Stimulated activated naive CD8-positive, alpha-beta T cell treated with anti-CD3 and anti-CD28 coated beads, Interleukin-15, amount 100 ng/mL, for 72 hours (primary cell): ENCODE results near the gene DDX55.
"Not testable (repeated sequence)": the region's sequence is repeated elsewhere in the genome, so short reads cannot be mapped to it uniquely, and the experiment has no call there.

ENCODE experiments used
- ATAC-seq: fragments of 150-1000 bp; cut with Tn5 transposase; 2 replicates; pipeline ENCODE4 v1.10.0; 2021; ENCODE audit warnings: mild to moderate bottlenecking, moderate library complexity
- DNase-seq, 2 donors: peaks; one replicate each; pipeline ENCODE4 v3.0.0; 2021 to 2022
- H3K27ac Mint-ChIP-seq, 2 donors: one replicate each; pipeline ENCODE4 v1.8.0; 2022; ENCODE audit warnings: mild to moderate bottlenecking in 2 of 2, mixed read lengths in 2 of 2, moderate library complexity in 2 of 2
- H3K27me3 Mint-ChIP-seq: one replicate; pipeline ENCODE4 v1.8.0; 2022; ENCODE audit warnings: mixed read lengths
- H3K4me1 Mint-ChIP-seq: one replicate; pipeline ENCODE4 v1.8.0; 2022; ENCODE audit warnings: mild to moderate bottlenecking, mixed read lengths
- H3K4me3 Mint-ChIP-seq, 2 donors: one replicate each; pipeline ENCODE4 v1.8.0; 2022; ENCODE audit warnings: mild to moderate bottlenecking in 2 of 2, mixed read lengths in 2 of 2, moderate library complexity in 1 of 2
- H3K9me3 Mint-ChIP-seq, 2 donors: one replicate each; pipeline ENCODE4 v1.8.0; 2022; ENCODE audit warnings: mixed read lengths in 2 of 2

The DDX55 gene

DNA sequence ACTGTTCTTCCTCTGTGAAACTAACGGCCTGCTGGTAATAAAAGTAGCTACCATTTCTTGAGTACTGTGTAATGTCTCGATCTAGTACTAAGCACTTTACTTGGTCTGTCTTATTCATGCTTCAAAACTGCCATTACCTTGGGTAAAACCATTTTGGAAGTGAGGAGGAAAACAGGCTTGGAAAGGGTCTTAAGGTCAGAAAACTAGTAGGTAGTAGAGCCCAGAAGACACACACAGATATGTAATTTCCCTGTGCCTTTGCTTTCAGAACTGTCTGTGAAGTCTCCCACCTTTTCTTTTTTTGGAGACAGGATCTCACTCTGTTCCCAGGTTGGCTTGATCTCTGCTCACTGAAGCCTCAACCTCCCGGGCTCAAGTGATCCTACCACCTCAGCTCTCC is 3.4 kb upstream of the DDX55 start:
- H3K4me3 Mint-ChIP-seq, result no peak overlapping the region
- DNase-seq, result no peak
- no peaks in the 10 kb centered on the region for H3K9me3 Mint-ChIP-seq
- no peaks in the 10 kb centered on the region for H3K27me3 Mint-ChIP-seq
- H3K4me1 Mint-ChIP-seq, result peaks cover 30% of the 10 kb centered on the region
- no peak overlapping the region for H3K27ac Mint-ChIP-seq
- no peak for ATAC-seq

DNA sequence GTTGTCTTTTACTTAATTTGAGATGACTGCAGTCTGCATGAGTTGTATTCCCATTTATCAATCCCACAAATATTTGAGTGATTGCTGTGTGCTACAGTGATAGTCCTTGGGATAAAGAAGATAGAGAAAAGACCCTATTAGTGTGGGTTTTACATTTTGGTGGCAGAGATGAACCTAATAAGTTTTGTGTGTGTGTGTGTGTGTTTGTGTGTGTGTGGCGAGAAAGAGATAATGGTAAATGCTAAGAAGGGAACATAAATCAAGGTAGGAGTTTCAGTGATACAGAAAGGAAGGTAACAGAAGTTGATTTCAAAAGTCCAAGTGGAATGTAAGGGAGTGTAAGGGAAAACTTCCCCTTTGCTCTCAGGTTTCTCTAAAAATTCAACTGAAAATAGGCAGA is 2.6 kb upstream of the DDX55 start:
- Mint-ChIP-seq H3K4me3 (no peak overlapping the region), H3K9me3 (no peaks in the 10 kb centered on the region), H3K27ac (no peak overlapping the region), H3K4me1 (peaks cover 31% of the 10 kb centered on the region), H3K27me3 (no peaks in the 10 kb centered on the region)
- ATAC-seq (no peak), DNase-seq (no peak)

DNA sequence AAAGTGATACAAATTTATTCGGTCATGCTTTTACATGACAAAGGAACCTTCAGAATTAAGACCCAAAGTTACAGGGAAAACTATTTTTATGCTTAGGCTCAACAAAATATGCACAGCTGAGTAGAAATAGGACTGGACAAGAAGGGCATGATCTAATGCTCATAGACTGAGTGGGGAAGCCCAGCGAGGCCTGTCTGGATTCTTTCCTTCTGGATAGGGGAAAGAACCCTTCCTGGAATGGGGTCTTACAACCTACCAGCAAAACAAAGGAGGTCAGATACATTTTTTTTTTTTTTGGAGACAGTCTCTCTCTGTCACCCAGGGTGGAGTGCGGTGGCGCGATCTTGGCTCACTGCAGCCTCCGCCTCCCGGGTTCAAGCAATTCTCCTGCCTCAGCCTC is 2.2 kb upstream of the DDX55 start:
- Mint-ChIP-seq H3K27me3 (no peaks in the 10 kb centered on the region), H3K27ac (no peak overlapping the region), H3K4me1 (peaks cover 31% of the 10 kb centered on the region), H3K9me3 (no peaks in the 10 kb centered on the region), H3K4me3 (peak overlapping the region in 1 of 2 donors; percentile 47)
- ATAC-seq (no peak), DNase-seq (no peak)

DNA sequence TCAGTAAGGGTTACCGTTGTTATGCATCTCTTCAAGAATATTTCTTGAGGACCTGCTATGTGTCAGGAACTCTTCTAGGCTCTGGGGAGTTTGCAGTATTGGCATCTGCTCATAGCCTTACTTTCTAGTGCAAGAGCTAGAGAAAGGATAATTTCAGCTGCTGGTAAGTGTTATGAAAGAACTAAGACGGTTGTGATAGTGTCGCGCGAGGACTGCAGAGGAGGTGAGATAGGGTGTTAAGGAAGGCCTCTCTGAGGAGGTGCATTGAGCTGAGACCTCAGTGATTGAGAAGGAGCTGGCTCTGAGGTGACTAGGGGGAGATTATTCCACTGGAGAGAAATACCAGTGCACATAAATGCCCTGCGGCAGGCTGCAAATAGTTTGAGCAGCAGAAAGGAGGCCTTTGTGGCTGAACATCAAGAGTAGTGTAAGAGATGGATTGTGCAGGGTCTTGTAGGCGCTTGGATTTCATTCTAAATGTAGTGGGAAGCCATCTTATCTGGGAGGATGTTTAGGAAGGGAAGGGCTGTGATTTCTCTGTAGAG is 824 bp downstream of the DDX55 start:
- no peak for ATAC-seq
- Mint-ChIP-seq H3K27me3 (no peaks in the 10 kb centered on the region), H3K9me3 (no peaks in the 10 kb centered on the region), H3K4me3 (peak overlapping the region; percentile 91 to 98), H3K27ac (peak overlapping the region; percentile 89 to 98), H3K4me1 (peaks cover 38% of the 10 kb centered on the region)
- no peak for DNase-seq

DNA sequence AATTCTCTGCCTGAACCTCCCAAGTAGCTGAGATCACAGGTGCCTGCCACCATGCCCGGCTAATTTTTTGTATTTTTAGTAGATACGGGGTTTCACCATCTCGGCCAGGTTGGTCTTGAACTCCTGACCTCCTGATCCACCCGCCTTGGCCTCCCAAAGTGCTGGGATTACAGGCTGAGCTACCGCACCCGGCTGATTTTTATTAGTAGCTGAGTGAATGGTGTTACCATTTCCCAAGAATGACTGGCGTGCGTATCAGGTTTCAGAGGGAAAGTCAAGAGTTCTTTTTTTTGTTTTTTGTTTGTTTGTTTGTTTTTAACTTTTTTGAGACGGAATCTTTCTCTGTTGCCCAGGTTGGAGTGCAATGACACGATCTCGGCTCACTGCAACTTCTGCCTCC is 1.6 kb downstream of the DDX55 start:
- ATAC-seq, result not testable (repeated sequence)
- H3K4me3 Mint-ChIP-seq, result peak overlapping the region; percentile 91 to 98

DNA sequence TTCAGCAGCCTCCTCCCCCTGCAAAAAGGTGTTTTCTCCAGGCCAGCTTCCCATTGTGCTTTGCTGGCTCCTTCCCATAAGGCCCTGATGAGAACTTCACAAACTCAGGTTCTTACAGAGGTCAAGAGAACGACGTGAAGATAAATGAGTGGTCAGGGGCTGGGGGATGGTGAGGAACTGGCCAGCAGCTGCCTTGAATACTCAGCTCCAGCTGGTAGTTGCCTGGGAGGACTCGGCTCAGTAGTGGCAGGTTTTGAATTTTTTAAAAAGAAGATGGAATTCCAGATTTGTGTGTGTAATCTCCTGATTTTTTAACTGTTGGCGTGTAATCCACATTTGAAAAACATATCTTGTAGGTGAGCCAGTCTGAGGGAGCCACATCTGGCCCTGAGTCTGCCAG is 5.9 kb downstream of the DDX55 start:
- ATAC-seq, result no peak
- no peaks in the 10 kb centered on the region for H3K27me3 Mint-ChIP-seq
- DNase-seq, result no peak
- peak overlapping the region; percentile 40 to 54 for H3K27ac Mint-ChIP-seq
- H3K9me3 Mint-ChIP-seq, result no peaks in the 10 kb centered on the region
- no peak overlapping the region for H3K4me3 Mint-ChIP-seq
- peaks cover 21% of the 10 kb centered on the region for H3K4me1 Mint-ChIP-seq

More for the DNA sequence above, 1.6 kb downstream of the DDX55 start:
- not testable (repeated sequence) for H3K9me3 Mint-ChIP-seq, H3K27me3 Mint-ChIP-seq, DNase-seq
- peak overlapping the region in 1 of 2 donors; percentile 36 for H3K27ac Mint-ChIP-seq
- H3K4me1 Mint-ChIP-seq, result peaks cover 38% of the 10 kb centered on the region

DNA sequence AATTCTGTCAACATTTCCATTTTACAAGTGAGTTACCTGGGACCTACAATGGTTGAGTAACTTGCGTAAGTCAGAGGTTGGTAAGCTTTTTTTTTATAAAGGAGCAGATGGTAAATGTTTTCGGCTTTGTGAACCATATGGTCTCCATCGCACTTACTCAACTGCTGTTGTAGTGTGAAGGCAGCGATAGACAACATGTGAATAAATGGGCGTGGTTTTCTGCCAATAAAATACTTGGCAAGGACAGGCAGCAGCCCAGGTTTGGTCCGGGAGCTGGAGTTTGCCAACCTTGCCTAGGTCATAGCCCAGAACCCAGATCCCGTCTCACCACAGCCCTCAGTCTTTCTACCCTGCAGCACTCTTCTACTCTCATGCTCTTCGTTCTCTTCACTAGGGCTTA is 6.3 kb downstream of the DDX55 start:
- DNase-seq (no peak), ATAC-seq (no peak)
- H3K27me3 Mint-ChIP-seq, result no peaks in the 10 kb centered on the region
- H3K9me3 Mint-ChIP-seq, result no peaks in the 10 kb centered on the region
- no peak overlapping the region for H3K27ac Mint-ChIP-seq
- no peak overlapping the region for H3K4me3 Mint-ChIP-seq
- H3K4me1 Mint-ChIP-seq, result peaks cover 17% of the 10 kb centered on the region

DNA sequence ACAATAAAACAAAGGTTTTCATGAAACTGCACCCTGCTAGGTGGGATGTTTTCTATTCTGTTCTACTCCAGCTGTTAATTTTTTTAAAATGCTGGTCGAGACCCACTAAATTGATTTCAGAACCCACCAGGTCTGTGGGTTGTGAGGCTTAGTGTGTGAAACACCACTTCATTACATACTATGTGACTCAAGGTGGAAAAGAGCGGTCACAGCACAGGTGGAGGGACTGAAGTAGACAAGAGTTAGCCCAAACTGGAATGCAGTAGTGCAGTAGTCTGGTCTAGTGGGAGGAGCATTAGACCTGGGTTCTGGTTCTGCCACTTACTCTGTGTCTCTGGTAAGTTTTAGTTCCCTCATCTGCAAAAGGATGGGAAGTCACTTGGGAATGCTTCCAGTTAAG is 12.2 kb downstream of the DDX55 start:
- DNase-seq (no peak), ATAC-seq (no peak)
- H3K4me1 Mint-ChIP-seq, result no peaks in the 10 kb centered on the region
- no peaks in the 10 kb centered on the region for H3K9me3 Mint-ChIP-seq
- H3K27ac Mint-ChIP-seq, result peak overlapping the region; percentile 52 to 77
- H3K4me3 Mint-ChIP-seq, result no peak overlapping the region
- H3K27me3 Mint-ChIP-seq, result no peaks in the 10 kb centered on the region

DNA sequence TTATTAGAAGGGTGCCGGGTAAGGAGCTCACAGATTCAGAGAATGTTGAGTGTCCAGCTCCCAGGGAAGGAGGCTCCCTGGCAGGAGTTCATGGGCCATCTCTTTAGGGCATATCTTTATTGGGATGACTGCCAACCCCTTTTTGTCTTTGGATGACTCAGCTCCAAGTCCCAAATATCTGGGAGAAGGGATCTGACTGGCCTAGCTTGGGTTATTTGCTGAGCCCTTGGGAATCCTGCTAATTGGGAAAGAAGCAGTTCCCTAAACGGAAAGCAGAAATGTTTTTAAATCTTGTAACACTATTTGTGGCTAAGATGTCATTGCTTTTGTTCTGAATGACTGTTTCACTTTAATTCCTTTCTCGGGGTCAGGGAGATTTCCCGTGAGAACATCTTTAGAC is 12.6 kb downstream of the DDX55 start:
- DNase-seq (no peak), ATAC-seq (no peak)
- H3K4me1 Mint-ChIP-seq, result no peaks in the 10 kb centered on the region
- no peaks in the 10 kb centered on the region for H3K9me3 Mint-ChIP-seq
- no peak overlapping the region for H3K4me3 Mint-ChIP-seq
- peak overlapping the region; percentile 9 to 77 for H3K27ac Mint-ChIP-seq
- no peaks in the 10 kb centered on the region for H3K27me3 Mint-ChIP-seq

DNA sequence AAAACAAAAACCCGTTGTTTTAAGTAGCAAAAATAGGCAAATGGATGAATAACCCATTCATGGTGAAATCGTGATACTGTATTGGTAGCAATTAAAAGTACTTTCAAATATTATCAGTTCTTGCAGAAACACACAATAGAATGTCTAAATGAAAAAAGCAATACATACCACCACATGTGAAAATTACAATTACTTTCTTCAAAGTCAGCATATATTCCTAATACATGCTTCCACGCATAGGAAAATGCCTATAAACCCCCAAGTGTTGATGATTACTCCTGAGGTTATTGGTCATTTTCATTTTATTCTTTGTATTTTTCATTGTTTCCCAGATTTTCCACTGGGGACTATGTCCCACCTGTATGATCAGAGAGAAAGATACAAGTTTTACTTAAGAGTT is 15.2 kb downstream of the DDX55 start:
- Mint-ChIP-seq H3K27me3 (no peaks in the 10 kb centered on the region), H3K9me3 (no peaks in the 10 kb centered on the region), H3K4me3 (no peak overlapping the region), H3K4me1 (no peaks in the 10 kb centered on the region), H3K27ac (no peak overlapping the region)
- ATAC-seq (no peak), DNase-seq (no peak)

DNA sequence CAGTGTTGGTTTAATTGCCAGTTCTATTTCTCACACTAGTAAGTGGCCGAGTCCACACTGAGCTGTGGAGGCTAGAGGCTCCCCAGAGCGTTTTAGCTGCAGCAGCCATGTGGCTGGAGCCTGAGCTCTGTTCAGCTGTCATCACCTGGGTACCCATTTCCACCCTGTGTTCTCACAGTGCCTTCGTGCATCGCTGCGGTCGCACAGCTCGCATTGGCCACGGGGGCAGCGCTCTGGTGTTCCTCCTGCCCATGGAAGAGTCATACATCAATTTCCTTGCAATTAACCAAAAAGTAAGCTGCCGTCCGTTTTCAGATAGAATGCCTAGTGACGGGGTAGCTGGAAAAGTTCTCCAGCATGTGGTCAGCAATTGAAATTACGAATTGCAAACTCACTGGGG is 15.7 kb downstream of the DDX55 start:
- Mint-ChIP-seq H3K9me3 (no peaks in the 10 kb centered on the region), H3K27ac (no peak overlapping the region), H3K27me3 (no peaks in the 10 kb centered on the region), H3K4me3 (no peak overlapping the region), H3K4me1 (no peaks in the 10 kb centered on the region)
- DNase-seq, result no peak
- ATAC-seq, result no peak

DNA sequence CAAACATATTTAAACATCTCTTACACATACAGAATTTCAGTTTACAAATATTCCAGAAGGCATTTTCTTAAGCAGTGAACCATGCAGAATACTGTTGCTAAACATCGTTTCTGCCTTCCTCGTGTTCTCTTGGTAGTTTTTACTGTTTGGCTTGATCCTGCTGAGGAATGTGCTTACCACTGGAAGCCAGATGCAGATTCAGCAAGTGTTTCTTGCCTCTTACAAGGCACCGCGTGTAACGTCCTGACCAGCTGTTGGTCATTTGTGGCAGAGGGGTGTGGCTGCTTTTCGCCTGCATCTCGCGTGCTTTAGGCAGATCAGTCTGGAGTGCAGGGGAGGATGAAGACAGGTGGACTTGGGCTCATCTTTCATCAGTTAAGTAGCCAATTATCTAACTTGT is 19.2 kb downstream of the DDX55 start:
- H3K9me3 Mint-ChIP-seq, result no peaks in the 10 kb centered on the region
- DNase-seq (no peak), ATAC-seq (no peak)
- H3K4me1 Mint-ChIP-seq, result no peaks in the 10 kb centered on the region
- no peak overlapping the region for H3K4me3 Mint-ChIP-seq
- H3K27me3 Mint-ChIP-seq, result no peaks in the 10 kb centered on the region
- no peak overlapping the region for H3K27ac Mint-ChIP-seq

DNA sequence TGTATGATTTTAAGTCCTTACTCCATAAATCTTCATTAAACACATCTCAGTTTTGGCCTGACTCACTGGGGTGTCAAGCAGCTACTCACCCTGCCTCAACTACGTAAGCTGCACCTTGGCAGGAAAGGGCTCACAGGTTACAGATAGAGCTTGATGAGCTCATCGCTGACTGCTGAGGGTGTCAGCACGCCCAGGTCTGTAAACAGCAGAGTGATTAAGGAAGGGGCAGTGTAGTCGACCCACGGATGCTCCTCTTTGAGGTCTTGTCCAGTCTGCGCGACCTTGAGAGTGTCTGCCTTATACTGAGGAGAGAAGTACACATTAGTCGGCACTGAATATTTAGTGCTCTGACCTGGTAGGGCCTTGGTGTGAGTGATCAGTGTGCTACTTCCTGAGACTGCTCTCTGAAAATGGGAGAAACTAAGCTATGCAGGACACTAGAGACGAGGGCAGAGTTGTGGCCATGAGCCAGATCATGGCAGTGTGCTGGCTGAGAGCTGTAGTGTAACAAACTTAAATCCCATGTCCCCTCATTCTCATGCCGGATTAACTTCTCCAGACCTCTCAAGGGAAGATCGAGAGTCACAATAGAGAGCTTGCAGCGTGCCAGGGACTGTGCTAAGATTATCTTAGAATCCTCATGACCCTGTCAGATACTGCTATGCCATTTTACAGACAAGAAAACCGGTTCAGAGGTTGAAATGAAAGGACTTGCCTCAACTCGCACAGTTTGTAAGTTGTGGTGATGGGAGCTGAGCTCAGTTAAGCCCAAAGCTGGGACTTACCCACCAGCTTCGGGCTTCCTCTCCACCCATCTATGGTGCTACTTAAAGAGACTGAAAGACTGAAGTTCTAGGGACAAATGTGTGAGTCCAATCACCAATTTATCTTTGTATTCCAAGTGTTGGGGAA is 20.0 kb downstream of the DDX55 start:
- ATAC-seq (peak; percentile 42), DNase-seq (no peak)
- no peaks in the 10 kb centered on the region for H3K4me1 Mint-ChIP-seq
- peak overlapping the region; percentile 20 to 56 for H3K27ac Mint-ChIP-seq
- no peak overlapping the region for H3K4me3 Mint-ChIP-seq
- no peaks in the 10 kb centered on the region for H3K27me3 Mint-ChIP-seq
- no peaks in the 10 kb centered on the region for H3K9me3 Mint-ChIP-seq

DNA sequence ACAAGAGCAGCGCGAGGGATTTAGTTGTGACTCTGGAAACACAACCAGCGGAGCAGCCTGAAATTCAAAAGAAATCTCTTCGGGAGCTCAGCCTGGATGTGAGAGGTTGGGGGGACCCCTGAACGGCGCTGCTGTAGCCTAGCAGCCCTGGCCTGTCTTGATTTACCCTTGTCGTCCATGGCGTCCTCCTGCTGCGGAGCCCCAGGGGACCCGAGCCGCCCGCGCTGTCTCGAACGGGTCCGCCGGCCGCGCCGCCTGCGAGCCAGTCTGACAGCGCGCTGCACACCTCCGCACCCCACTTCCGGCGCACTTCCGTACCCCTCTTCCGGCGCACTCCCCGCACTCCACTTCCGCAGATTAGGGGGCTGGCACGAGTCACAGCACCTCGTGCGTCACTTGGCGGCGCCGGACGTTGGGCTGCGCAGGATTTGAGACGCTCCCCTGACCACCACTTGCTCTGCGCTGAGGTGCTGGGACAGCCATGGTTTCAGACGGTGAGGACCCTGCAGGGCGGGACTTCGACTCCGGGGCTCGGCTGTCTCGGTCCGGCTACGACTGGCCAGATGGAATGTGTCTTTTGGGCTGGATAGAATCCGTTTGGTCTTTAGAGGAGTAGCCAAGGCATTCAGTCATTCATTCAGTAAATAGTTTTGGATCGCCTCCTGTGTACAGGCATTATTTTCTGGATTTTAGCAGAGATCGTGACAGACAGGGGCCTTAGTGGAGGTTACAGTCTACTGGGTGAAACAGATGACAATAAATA is 31.7 kb downstream of the DDX55 start, which contains the start of the genes EIF2B1 and GTF2H3:
Gene EIF2B1, minus strand, starts transcription at position 308 of the 763 bp plus-strand sequence. Its CDS starts 129 bp downstream, at position 179.
Gene GTF2H3, plus strand, starts transcription at position 451 of the 763 bp plus-strand sequence. Its CDS starts 31 bp downstream, at position 482.
- Mint-ChIP-seq H3K4me3 (peak within 1 kb of the TSS; percentile 98 to 100), H3K4me1 (peaks cover 27% of the 10 kb centered on the region), H3K27ac (peak within 1 kb of the TSS; percentile 96 to 100), H3K27me3 (no peaks in the 10 kb centered on the region), H3K9me3 (no peaks in the 10 kb centered on the region)
- ATAC-seq, result peak; percentile 99
- peak; percentile 95 to 97 for DNase-seq

DNA sequence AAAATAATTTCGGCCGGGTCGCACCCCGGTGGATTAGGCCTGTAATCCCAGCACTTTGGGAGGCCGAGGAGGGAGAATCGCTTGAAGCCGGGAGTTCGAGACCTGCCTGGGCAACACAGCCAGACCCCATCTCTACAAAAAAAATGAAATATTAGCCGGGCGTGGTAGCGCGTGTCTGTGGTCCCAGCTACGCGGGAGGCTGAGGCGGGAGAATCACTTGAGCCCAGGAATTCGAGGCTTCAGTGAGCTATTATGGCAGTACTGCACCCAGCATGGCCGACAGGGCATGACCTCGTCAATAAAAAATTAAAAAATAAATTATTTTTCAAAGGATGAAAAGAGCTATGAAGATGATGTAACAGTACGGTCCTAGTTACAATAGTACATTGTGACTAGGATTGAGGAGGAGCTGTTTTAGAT is 32.3 kb downstream of the DDX55 start:
- ATAC-seq, result no peak

DNA sequence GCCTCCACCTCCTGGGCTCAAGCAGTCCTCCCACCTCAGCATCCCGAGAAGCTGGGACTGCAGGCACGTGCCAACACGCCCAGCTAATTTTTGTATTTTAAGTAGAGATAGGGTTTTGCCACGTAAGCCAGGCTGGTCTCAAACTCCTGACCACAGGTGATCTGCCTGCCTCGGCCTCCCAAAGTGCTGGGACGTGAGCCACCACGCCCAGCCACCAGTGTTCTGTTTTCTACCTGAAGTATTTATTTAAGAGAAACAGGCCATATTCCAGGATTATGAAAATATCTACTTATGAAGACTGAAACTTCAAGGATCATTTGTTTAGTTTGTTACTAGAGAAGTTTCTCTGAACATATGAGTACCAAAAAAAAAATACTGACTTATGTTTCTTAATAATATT is 42.0 kb downstream of the DDX55 start:
- no peak overlapping the region for H3K27ac Mint-ChIP-seq
- no peaks in the 10 kb centered on the region for H3K4me1 Mint-ChIP-seq
- no peaks in the 10 kb centered on the region for H3K9me3 Mint-ChIP-seq
- DNase-seq, result no peak
- H3K27me3 Mint-ChIP-seq, result no peaks in the 10 kb centered on the region
- no peak for ATAC-seq
- H3K4me3 Mint-ChIP-seq, result no peak overlapping the region

More for the DNA sequence above, 32.3 kb downstream of the DDX55 start:
- peak in 1 of 2 donors; percentile 7 for DNase-seq
- peak overlapping the region; percentile 98 to 100 for H3K4me3 Mint-ChIP-seq
- H3K9me3 Mint-ChIP-seq, result no peaks in the 10 kb centered on the region
- H3K27ac Mint-ChIP-seq, result peak overlapping the region; percentile 96 to 100
- peaks cover 27% of the 10 kb centered on the region for H3K4me1 Mint-ChIP-seq
- H3K27me3 Mint-ChIP-seq, result no peaks in the 10 kb centered on the region
